OCI-LY1 (cell line): ENCODE data around the gene ASB10.

Experiments
- CTCF ChIP-seq: fragments of 200-600 bp; sonication (generic), shearing (Covaris generic); IDR thresholded peaks from 2 replicates; pipeline ENCODE4 v1.5.1; 2017; ENCODE audit warnings: mild to moderate bottlenecking, antibody characterized with exemption, low read length, moderate library complexity, mixed read lengths
- EZH2 ChIP-seq: fragments of 200-600 bp; sonication (generic), shearing (Covaris generic); IDR thresholded peaks from 2 replicates; pipeline ENCODE4 v1.8.0; 2017; ENCODE audit warnings: borderline replicate concordance, mixed run types, mild to moderate bottlenecking, antibody characterized with exemption, low read length, moderate library complexity, mixed read lengths

- TF ChIP-seq CTCF (no peak), EZH2 (no peak)
Observed at GRCh38 chr7:151150388-151150787, 36.7 kb downstream of the ASB10 start.
